Loucy (cell line): ENCODE measurements around the gene ADAMTS8.

Source experiments
- H2AFZ ChIP-seq: fragments of 200-600 bp; sonication (generic); 2 replicates; pipeline ENCODE4 v1.6.0; 2016; ENCODE audit warnings: antibody characterized with exemption, mild to moderate bottlenecking, low read length, moderate library complexity
- H3F3A ChIP-seq: fragments of 200-600 bp; 2 replicates; pipeline ENCODE4 v1.6.0; 2016; ENCODE audit warnings: antibody characterized with exemption, low read depth, mild to moderate bottlenecking
- H3K27me3 ChIP-seq: fragments of 200-600 bp; sonication (generic); 2 replicates; pipeline ENCODE4 v1.6.1; 2014; ENCODE audit warnings: low read length, mild to moderate bottlenecking; ENCODE audit not compliant: insufficient read depth, poor library complexity, severe bottlenecking
- H3K36me3 ChIP-seq: fragments of 200-600 bp; sonication (generic); 2 replicates; pipeline ENCODE4 v1.6.1; 2016; ENCODE audit warnings: low read length; ENCODE audit not compliant: insufficient read depth
- H3K4me1 ChIP-seq: fragments of 200-600 bp; sonication (generic); 2 replicates; pipeline ENCODE4 v1.5.1; 2014; ENCODE audit warnings: low read length, mild to moderate bottlenecking; ENCODE audit not compliant: insufficient read depth, poor library complexity, severe bottlenecking
- H3K4me2 ChIP-seq: fragments of 200-600 bp; sonication (generic); 2 replicates; pipeline ENCODE4 v1.6.0; 2014; ENCODE audit warnings: antibody characterized with exemption, low read length, low read depth, mild to moderate bottlenecking; ENCODE audit not compliant: poor library complexity, severe bottlenecking
- H3K4me3 ChIP-seq: fragments of 200-600 bp; sonication (generic); 2 replicates; pipeline ENCODE4 v1.5.1; 2014; ENCODE audit warnings: low read length, mild to moderate bottlenecking, mixed read lengths; ENCODE audit not compliant: poor library complexity, severe bottlenecking
- H3K79me2 ChIP-seq: fragments of 200-600 bp; sonication (generic); 2 replicates; pipeline ENCODE4 v1.6.1; 2014; ENCODE audit warnings: low read length; ENCODE audit not compliant: insufficient read depth
- H3K9ac ChIP-seq: fragments of 200-600 bp; sonication (generic); 2 replicates; pipeline ENCODE4 v1.6.0; 2014; ENCODE audit warnings: mild to moderate bottlenecking, low read depth, low read length, moderate library complexity; ENCODE audit not compliant: poor library complexity, severe bottlenecking
- H3K9me2 ChIP-seq: fragments of 200-600 bp; sonication (generic); replicated peaks from 2 replicates; pipeline ENCODE4 v1.6.1; 2016; ENCODE audit warnings: low read depth, low read length, mixed read lengths
- H3K9me3 ChIP-seq: fragments of 200-600 bp; sonication (generic); 2 replicates; pipeline ENCODE4 v1.6.1; 2014; ENCODE audit warnings: mild to moderate bottlenecking, antibody characterized with exemption, low read length, low read depth; ENCODE audit not compliant: insufficient read depth
- H4K20me1 ChIP-seq: fragments of 200-600 bp; sonication (generic); 2 replicates; pipeline ENCODE4 v1.6.0; 2014; ENCODE audit warnings: antibody characterized with exemption, low read length, mild to moderate bottlenecking; ENCODE audit not compliant: insufficient read depth, poor library complexity, severe bottlenecking
- EZH2phosphoT487 ChIP-seq: fragments of 200-600 bp; IDR thresholded peaks from 2 replicates; pipeline ENCODE4 v1.6.1; 2018; ENCODE audit warnings: antibody characterized with exemption, mild to moderate bottlenecking, moderate library complexity, borderline replicate concordance
- TF ChIP-seq, protein P1 (sequence below): fragments of 200-600 bp; sonication (generic); conservative IDR thresholded peaks from 2 replicates; pipeline ENCODE4 v1.5.1; 2014; ENCODE audit warnings: mild to moderate bottlenecking, antibody characterized with exemption, low read length

The ADAMTS8 gene

DNA sequence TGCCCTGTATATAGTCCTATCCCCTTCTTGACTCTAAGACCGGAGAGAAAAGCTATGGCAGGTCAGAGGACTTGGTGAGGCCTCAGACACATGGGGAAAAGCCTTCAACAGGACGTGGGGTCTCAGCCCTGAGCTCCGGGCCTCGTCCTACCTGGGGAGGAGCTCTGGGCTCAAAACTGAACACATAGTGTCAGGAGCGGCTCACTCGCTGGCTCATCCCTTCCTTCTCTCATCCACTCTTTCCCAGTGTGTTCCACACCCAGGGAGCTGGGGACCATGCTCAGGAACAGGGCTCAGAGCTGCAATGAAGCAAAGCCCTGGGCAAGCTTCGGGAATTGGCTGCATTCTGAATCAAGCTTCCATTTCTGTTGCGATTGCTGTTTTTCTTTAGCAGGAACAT, 34.5 kb upstream of the ADAMTS8 start:
- H3K4me2 ChIP-seq = no peak overlapping the region
- no peaks in the 10 kb centered on the region for H3K79me2 ChIP-seq
- no peaks in the 10 kb centered on the region for H3K27me3 ChIP-seq
- H3K9me2 ChIP-seq = no peaks in the 10 kb centered on the region
- no peaks in the 10 kb centered on the region for H3K36me3 ChIP-seq
- no peaks in the 10 kb centered on the region for H3F3A ChIP-seq
- H4K20me1 ChIP-seq = no peaks in the 10 kb centered on the region
- TF ChIP-seq, protein P1, sequence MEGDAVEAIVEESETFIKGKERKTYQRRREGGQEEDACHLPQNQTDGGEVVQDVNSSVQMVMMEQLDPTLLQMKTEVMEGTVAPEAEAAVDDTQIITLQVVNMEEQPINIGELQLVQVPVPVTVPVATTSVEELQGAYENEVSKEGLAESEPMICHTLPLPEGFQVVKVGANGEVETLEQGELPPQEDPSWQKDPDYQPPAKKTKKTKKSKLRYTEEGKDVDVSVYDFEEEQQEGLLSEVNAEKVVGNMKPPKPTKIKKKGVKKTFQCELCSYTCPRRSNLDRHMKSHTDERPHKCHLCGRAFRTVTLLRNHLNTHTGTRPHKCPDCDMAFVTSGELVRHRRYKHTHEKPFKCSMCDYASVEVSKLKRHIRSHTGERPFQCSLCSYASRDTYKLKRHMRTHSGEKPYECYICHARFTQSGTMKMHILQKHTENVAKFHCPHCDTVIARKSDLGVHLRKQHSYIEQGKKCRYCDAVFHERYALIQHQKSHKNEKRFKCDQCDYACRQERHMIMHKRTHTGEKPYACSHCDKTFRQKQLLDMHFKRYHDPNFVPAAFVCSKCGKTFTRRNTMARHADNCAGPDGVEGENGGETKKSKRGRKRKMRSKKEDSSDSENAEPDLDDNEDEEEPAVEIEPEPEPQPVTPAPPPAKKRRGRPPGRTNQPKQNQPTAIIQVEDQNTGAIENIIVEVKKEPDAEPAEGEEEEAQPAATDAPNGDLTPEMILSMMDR = no peak
- no peak for TF ChIP-seq EZH2phosphoT487
- H3K4me1 ChIP-seq = no peaks in the 10 kb centered on the region
- H3K9me3 ChIP-seq = no peaks in the 10 kb centered on the region
- H2AFZ ChIP-seq = no peak overlapping the region
- no peak overlapping the region for H3K4me3 ChIP-seq
- no peak overlapping the region for H3K9ac ChIP-seq

DNA sequence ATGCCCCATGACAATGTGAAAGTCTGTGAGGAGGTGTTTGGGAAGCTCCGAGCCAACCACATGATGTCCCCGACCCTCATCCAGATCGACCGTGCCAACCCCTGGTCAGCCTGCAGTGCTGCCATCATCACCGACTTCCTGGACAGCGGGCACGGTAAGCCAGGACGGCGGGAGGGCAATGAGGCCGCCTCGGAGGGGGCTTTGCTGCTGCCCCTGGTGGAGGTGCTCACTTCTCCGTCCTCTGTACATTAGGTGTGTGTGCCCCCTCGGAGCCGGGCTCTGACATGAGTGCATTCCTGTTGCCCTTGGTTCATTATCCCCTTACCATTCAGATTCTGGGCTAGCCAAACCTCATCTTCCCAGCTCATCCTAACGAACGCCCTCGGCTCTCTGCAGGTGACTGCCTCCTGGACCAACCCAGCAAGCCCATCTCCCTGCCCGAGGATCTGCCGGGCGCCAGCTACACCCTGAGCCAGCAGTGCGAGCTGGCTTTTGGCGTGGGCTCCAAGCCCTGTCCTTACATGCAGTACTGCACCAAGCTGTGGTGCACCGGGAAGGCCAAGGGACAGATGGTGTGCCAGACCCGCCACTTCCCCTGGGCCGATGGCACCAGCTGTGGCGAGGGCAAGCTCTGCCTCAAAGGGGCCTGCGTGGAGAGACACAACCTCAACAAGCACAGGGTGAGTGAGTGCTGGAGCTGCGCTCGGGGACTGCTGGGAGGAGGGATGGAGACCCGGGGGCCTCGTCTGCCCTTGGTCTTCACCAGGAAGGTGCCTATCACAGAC, 33.9 kb upstream of the ADAMTS8 start:
- H4K20me1 ChIP-seq = no peaks in the 10 kb centered on the region
- TF ChIP-seq, protein P1 = no peak
- no peak for TF ChIP-seq EZH2phosphoT487
- no peaks in the 10 kb centered on the region for H3K9me3 ChIP-seq
- H3K9me2 ChIP-seq = no peaks in the 10 kb centered on the region
- H3K4me1 ChIP-seq = no peaks in the 10 kb centered on the region
- H3K36me3 ChIP-seq = no peaks in the 10 kb centered on the region
- H3K27me3 ChIP-seq = no peaks in the 10 kb centered on the region
- no peak overlapping the region for H2AFZ ChIP-seq
- H3K9ac ChIP-seq = no peak overlapping the region
- H3K4me2 ChIP-seq = no peak overlapping the region
- no peaks in the 10 kb centered on the region for H3K79me2 ChIP-seq
- H3F3A ChIP-seq = no peaks in the 10 kb centered on the region
- no peak overlapping the region for H3K4me3 ChIP-seq

DNA sequence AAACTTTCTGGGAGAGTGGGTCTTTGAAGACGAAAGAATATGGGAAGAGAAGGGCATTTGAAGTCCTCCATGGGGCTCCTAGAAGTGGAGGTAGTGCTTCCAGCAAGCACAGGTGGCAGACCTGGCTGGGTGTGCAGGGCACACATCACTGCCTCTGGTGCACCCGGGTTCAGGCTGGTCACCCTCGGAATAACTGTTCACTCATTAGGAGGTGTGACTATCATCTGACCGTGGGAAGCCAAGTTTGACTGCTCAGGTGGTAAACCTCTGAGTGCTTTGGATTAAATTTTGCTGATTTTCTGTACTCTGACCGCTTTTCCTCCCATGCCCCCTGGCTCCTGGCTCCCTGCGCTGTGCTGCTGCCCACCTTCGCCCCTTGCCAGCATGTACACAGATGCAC, 31.1 kb upstream of the ADAMTS8 start:
- Histone ChIP-seq H3K4me3 (no peak overlapping the region), H3K36me3 (no peaks in the 10 kb centered on the region), H3K4me1 (no peaks in the 10 kb centered on the region), H3K9ac (no peak overlapping the region), H3K27me3 (no peaks in the 10 kb centered on the region), H2AFZ (no peak overlapping the region), H3K9me3 (no peaks in the 10 kb centered on the region), H3K79me2 (no peaks in the 10 kb centered on the region), H3K4me2 (no peak overlapping the region), H3K9me2 (no peaks in the 10 kb centered on the region), H3F3A (no peaks in the 10 kb centered on the region), H4K20me1 (no peaks in the 10 kb centered on the region)
- no peak for TF ChIP-seq EZH2phosphoT487
- TF ChIP-seq, protein P1 = no peak
